WTC11 (cell line): ENCODE data around the gene AMER2. TPM values are rescaled to one million over a fixed set of nuclear protein-coding genes. Genes with fewer than 3 reads are reported as not detected.

ENCODE experiments used
- ATAC-seq: fragments of 200-7000 bp; cut with Tn5 transposase; 2 replicates; pipeline ENCODE4 v1.10.0; 2021; ENCODE audit warnings: mild to moderate bottlenecking, moderate library complexity
- CTCF ChIA-PET: fragments of 300-600 bp; sonication (Branson Sonifier 250); formaldehyde crosslinking; loops from one replicate; lab custom pipeline; 2021; ENCODE audit warnings: antibody characterized with exemption; lab: Charles Lee
- POLR2A ChIA-PET: fragments of 350-600 bp; sonication (Branson Sonifier 250); formaldehyde crosslinking; loops from one replicate; lab custom pipeline; 2021; ENCODE audit warnings: antibody characterized with exemption; lab: Charles Lee
- DNase-seq: peaks from one replicate; pipeline ENCODE4 v3.0.0; 2021; ENCODE audit warnings: low spot score
- H3K27ac Mint-ChIP-seq: 2 replicates; pipeline ENCODE4 v1.8.0; 2021; ENCODE audit warnings: mixed read lengths
- H3K27me3 Mint-ChIP-seq: 2 replicates; pipeline ENCODE4 v1.8.0; 2021; ENCODE audit warnings: low read depth, mild to moderate bottlenecking, moderate library complexity, mixed read lengths
- H3K36me3 Mint-ChIP-seq: 2 replicates; pipeline ENCODE4 v1.8.0; 2021; ENCODE audit warnings: mixed read lengths
- H3K4me1 Mint-ChIP-seq: 2 replicates; pipeline ENCODE4 v1.8.0; 2022; ENCODE audit warnings: mixed read lengths
- H3K4me3 Mint-ChIP-seq: 2 replicates; pipeline ENCODE4 v1.8.0; 2021; ENCODE audit warnings: mild to moderate bottlenecking, moderate library complexity, mixed read lengths
- H3K9me3 Mint-ChIP-seq: 2 replicates; pipeline ENCODE4 v1.8.0; 2021; ENCODE audit warnings: mixed read lengths
- CREM ChIP-seq: sonication (generic); formaldehyde crosslinking; IDR thresholded peaks from 2 replicates; pipeline ENCODE4 v1.8.1; 2022; ENCODE audit warnings: mild to moderate bottlenecking, missing genetic modification reagents, moderate library complexity
- IRF2 ChIP-seq: sonication (generic); formaldehyde crosslinking; IDR thresholded peaks from 2 replicates; pipeline ENCODE4 v1.8.0; 2022; ENCODE audit warnings: low read depth, missing genetic modification reagents, borderline replicate concordance
- NFATC4 ChIP-seq: fragments of 250-450 bp; sonication (Bioruptor Pico); IDR thresholded peaks from 2 replicates; pipeline ENCODE4 v1.9.0; 2021; ENCODE audit warnings: mild to moderate bottlenecking
- NFYB ChIP-seq: sonication (generic); formaldehyde crosslinking; conservative IDR thresholded peaks from 2 replicates; pipeline ENCODE4 v1.8.0; 2022; ENCODE audit warnings: low read depth, missing genetic modification reagents
- ZBTB21 ChIP-seq: sonication (generic); formaldehyde crosslinking; IDR thresholded peaks from 2 replicates; pipeline ENCODE4 v1.8.1; 2023; ENCODE audit warnings: mild to moderate bottlenecking, missing genetic modification reagents, borderline replicate concordance
- ZNF416 ChIP-seq: fragments of 250-450 bp; sonication (Bioruptor Pico); IDR thresholded peaks from 2 replicates; pipeline ENCODE4 v1.9.0; 2021; ENCODE audit warnings: mild to moderate bottlenecking, inconsistent platforms
- total RNA-seq: library from RNA; stranded (reverse); gene quantifications from 3 replicates; pipeline ENCODE4 v1.2.3, GENCODE V29; 2021
- TF ChIP-seq, protein P1 (sequence below): fragments of 250-450 bp; sonication (Bioruptor Pico); IDR thresholded peaks from 2 replicates; pipeline ENCODE4 v1.9.0; 2021; ENCODE audit warnings: moderate library complexity, mild to moderate bottlenecking, inconsistent platforms, borderline replicate concordance
- TF ChIP-seq, protein P2 (sequence below): sonication (generic); formaldehyde crosslinking; IDR thresholded peaks from 2 replicates; pipeline ENCODE4 v1.8.0; 2022; ENCODE audit warnings: mild to moderate bottlenecking, missing genetic modification reagents
- TF ChIP-seq, protein P3 (sequence below): sonication (generic); formaldehyde crosslinking; IDR thresholded peaks from 2 replicates; pipeline ENCODE4 v1.8.1; 2022; ENCODE audit warnings: missing genetic modification reagents, borderline replicate concordance
- TF ChIP-seq, protein P4 (sequence below): sonication (generic); formaldehyde crosslinking; IDR thresholded peaks from 2 replicates; pipeline ENCODE4 v1.8.1; 2023; ENCODE audit warnings: mild to moderate bottlenecking, missing genetic modification reagents
- TF ChIP-seq, protein P5 (sequence below): sonication (generic); formaldehyde crosslinking; IDR thresholded peaks from 2 replicates; pipeline ENCODE4 v1.8.1; 2023; ENCODE audit warnings: mild to moderate bottlenecking, missing genetic modification reagents, moderate library complexity
- TF ChIP-seq, protein P6 (sequence below): sonication (generic); formaldehyde crosslinking; conservative IDR thresholded peaks from 2 replicates; pipeline ENCODE4 v1.8.1; 2023; ENCODE audit warnings: mild to moderate bottlenecking, low read depth, missing genetic modification reagents, moderate library complexity
- TF ChIP-seq, protein P7 (sequence below): sonication (generic); formaldehyde crosslinking; IDR thresholded peaks from 2 replicates; pipeline ENCODE4 v1.8.1; 2023; ENCODE audit warnings: mild to moderate bottlenecking, missing genetic modification reagents, borderline replicate concordance
- TF ChIP-seq, protein P8 (sequence below): fragments of 250-450 bp; sonication (Bioruptor Pico); IDR thresholded peaks from 2 replicates; pipeline ENCODE4 v1.9.0; 2021; ENCODE audit warnings: mild to moderate bottlenecking, borderline replicate concordance

Gene AMER2
- total RNA-seq, 1 experiment from 2014 or later: 0.48 TPM

DNA sequence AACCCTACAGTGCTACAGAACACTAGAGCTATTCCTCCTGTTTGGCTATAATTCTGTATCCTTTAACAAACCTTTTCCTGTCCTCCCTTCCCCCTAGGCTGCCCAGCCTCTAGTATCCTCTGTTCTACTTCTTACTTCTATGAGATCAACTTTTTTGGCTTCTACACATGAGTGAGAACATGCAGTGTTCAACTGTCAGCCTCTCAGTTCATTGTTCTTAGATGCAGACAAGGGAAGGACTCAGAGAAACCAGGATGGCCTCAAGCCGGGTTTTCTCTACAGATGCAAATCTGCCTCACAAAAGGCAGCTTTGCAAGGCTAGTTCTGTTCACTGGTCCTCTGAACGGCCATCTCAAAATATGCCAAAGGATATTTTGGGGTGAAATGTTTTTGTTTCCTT is 18.4 kb downstream of the AMER2 start:
- no peak overlapping the region for H3K4me3 Mint-ChIP-seq
- DNase-seq (no peak), ATAC-seq (peak; percentile 87)
- POLR2A ChIA-PET: no interaction called here
- TF ChIP-seq, protein P1, sequence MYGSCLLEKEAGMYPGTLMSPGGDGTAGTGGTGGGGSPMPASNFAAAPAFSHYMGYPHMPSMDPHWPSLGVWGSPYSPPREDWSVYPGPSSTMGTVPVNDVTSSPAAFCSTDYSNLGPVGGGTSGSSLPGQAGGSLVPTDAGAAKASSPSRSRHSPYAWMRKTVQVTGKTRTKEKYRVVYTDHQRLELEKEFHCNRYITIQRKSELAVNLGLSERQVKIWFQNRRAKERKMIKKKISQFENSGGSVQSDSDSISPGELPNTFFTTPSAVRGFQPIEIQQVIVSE (CRISPR knock-in tag): no peak
- no peak for TF ChIP-seq NFYB (CRISPR knock-in tag)
- no peak for TF ChIP-seq CREM (CRISPR knock-in tag)
- TF ChIP-seq, protein P2, sequence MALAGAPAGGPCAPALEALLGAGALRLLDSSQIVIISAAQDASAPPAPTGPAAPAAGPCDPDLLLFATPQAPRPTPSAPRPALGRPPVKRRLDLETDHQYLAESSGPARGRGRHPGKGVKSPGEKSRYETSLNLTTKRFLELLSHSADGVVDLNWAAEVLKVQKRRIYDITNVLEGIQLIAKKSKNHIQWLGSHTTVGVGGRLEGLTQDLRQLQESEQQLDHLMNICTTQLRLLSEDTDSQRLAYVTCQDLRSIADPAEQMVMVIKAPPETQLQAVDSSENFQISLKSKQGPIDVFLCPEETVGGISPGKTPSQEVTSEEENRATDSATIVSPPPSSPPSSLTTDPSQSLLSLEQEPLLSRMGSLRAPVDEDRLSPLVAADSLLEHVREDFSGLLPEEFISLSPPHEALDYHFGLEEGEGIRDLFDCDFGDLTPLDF (CRISPR knock-in tag): no peak
- no peak for TF ChIP-seq IRF2 (CRISPR knock-in tag)
- TF ChIP-seq, protein P3, sequence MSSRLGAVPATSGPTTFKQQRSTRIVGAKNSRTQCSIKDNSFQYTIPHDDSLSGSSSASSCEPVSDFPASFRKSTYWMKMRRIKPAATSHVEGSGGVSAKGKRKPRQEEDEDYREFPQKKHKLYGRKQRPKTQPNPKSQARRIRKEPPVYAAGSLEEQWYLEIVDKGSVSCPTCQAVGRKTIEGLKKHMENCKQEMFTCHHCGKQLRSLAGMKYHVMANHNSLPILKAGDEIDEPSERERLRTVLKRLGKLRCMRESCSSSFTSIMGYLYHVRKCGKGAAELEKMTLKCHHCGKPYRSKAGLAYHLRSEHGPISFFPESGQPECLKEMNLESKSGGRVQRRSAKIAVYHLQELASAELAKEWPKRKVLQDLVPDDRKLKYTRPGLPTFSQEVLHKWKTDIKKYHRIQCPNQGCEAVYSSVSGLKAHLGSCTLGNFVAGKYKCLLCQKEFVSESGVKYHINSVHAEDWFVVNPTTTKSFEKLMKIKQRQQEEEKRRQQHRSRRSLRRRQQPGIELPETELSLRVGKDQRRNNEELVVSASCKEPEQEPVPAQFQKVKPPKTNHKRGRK: no peak
- TF ChIP-seq, protein P4, sequence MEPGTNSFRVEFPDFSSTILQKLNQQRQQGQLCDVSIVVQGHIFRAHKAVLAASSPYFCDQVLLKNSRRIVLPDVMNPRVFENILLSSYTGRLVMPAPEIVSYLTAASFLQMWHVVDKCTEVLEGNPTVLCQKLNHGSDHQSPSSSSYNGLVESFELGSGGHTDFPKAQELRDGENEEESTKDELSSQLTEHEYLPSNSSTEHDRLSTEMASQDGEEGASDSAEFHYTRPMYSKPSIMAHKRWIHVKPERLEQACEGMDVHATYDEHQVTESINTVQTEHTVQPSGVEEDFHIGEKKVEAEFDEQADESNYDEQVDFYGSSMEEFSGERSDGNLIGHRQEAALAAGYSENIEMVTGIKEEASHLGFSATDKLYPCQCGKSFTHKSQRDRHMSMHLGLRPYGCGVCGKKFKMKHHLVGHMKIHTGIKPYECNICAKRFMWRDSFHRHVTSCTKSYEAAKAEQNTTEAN: no peak
- no peak for TF ChIP-seq ZNF416 (CRISPR knock-in tag)
- TF ChIP-seq, protein P5, sequence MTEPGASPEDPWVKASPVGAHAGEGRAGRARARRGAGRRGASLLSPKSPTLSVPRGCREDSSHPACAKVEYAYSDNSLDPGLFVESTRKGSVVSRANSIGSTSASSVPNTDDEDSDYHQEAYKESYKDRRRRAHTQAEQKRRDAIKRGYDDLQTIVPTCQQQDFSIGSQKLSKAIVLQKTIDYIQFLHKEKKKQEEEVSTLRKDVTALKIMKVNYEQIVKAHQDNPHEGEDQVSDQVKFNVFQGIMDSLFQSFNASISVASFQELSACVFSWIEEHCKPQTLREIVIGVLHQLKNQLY (CRISPR knock-in tag): no peak
- no peak for TF ChIP-seq NFATC4 (CRISPR knock-in tag)
- TF ChIP-seq, protein P6, sequence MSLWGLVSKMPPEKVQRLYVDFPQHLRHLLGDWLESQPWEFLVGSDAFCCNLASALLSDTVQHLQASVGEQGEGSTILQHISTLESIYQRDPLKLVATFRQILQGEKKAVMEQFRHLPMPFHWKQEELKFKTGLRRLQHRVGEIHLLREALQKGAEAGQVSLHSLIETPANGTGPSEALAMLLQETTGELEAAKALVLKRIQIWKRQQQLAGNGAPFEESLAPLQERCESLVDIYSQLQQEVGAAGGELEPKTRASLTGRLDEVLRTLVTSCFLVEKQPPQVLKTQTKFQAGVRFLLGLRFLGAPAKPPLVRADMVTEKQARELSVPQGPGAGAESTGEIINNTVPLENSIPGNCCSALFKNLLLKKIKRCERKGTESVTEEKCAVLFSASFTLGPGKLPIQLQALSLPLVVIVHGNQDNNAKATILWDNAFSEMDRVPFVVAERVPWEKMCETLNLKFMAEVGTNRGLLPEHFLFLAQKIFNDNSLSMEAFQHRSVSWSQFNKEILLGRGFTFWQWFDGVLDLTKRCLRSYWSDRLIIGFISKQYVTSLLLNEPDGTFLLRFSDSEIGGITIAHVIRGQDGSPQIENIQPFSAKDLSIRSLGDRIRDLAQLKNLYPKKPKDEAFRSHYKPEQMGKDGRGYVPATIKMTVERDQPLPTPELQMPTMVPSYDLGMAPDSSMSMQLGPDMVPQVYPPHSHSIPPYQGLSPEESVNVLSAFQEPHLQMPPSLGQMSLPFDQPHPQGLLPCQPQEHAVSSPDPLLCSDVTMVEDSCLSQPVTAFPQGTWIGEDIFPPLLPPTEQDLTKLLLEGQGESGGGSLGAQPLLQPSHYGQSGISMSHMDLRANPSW: no peak
- TF ChIP-seq, protein P7, sequence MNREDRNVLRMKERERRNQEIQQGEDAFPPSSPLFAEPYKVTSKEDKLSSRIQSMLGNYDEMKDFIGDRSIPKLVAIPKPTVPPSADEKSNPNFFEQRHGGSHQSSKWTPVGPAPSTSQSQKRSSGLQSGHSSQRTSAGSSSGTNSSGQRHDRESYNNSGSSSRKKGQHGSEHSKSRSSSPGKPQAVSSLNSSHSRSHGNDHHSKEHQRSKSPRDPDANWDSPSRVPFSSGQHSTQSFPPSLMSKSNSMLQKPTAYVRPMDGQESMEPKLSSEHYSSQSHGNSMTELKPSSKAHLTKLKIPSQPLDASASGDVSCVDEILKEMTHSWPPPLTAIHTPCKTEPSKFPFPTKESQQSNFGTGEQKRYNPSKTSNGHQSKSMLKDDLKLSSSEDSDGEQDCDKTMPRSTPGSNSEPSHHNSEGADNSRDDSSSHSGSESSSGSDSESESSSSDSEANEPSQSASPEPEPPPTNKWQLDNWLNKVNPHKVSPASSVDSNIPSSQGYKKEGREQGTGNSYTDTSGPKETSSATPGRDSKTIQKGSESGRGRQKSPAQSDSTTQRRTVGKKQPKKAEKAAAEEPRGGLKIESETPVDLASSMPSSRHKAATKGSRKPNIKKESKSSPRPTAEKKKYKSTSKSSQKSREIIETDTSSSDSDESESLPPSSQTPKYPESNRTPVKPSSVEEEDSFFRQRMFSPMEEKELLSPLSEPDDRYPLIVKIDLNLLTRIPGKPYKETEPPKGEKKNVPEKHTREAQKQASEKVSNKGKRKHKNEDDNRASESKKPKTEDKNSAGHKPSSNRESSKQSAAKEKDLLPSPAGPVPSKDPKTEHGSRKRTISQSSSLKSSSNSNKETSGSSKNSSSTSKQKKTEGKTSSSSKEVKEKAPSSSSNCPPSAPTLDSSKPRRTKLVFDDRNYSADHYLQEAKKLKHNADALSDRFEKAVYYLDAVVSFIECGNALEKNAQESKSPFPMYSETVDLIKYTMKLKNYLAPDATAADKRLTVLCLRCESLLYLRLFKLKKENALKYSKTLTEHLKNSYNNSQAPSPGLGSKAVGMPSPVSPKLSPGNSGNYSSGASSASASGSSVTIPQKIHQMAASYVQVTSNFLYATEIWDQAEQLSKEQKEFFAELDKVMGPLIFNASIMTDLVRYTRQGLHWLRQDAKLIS (CRISPR knock-in tag): no peak
- TF ChIP-seq, protein P8, sequence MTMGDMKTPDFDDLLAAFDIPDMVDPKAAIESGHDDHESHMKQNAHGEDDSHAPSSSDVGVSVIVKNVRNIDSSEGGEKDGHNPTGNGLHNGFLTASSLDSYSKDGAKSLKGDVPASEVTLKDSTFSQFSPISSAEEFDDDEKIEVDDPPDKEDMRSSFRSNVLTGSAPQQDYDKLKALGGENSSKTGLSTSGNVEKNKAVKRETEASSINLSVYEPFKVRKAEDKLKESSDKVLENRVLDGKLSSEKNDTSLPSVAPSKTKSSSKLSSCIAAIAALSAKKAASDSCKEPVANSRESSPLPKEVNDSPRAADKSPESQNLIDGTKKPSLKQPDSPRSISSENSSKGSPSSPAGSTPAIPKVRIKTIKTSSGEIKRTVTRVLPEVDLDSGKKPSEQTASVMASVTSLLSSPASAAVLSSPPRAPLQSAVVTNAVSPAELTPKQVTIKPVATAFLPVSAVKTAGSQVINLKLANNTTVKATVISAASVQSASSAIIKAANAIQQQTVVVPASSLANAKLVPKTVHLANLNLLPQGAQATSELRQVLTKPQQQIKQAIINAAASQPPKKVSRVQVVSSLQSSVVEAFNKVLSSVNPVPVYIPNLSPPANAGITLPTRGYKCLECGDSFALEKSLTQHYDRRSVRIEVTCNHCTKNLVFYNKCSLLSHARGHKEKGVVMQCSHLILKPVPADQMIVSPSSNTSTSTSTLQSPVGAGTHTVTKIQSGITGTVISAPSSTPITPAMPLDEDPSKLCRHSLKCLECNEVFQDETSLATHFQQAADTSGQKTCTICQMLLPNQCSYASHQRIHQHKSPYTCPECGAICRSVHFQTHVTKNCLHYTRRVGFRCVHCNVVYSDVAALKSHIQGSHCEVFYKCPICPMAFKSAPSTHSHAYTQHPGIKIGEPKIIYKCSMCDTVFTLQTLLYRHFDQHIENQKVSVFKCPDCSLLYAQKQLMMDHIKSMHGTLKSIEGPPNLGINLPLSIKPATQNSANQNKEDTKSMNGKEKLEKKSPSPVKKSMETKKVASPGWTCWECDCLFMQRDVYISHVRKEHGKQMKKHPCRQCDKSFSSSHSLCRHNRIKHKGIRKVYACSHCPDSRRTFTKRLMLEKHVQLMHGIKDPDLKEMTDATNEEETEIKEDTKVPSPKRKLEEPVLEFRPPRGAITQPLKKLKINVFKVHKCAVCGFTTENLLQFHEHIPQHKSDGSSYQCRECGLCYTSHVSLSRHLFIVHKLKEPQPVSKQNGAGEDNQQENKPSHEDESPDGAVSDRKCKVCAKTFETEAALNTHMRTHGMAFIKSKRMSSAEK: no peak
- no peak for TF ChIP-seq ZBTB21
- H3K36me3 Mint-ChIP-seq: peaks cover 4% of the 10 kb centered on the region; the same call in 1 of the 2 replicates
- CTCF ChIA-PET: interaction anchor here (0.5 to 1.5 kb wide), 2 partner anchors 39 to 1111 kb away, joined by 3 to 5 read pairs; no protein-coding TSS in a partner anchor
- peak overlapping the region; percentile 98 for H3K27ac Mint-ChIP-seq
- peaks cover 9% of the 10 kb centered on the region for H3K9me3 Mint-ChIP-seq
- H3K27me3 Mint-ChIP-seq: peaks cover 9% of the 10 kb centered on the region
- peaks cover 55% of the 10 kb centered on the region for H3K4me1 Mint-ChIP-seq
